Measurements from ENCODE around the gene ROBO1.
"Not testable (repeated sequence)": the region's sequence is repeated elsewhere in the genome, so short reads cannot be mapped to it uniquely, and the experiment has no call there.

Gene ROBO1

GRCh38 chr3:79175870-79176269, 591.9 kb downstream of the ROBO1 start:
- H3K27ac ChIP-seq = no peak overlapping the region
- no peak overlapping the region for H3K9ac ChIP-seq
- H3K4me2 ChIP-seq = no peak overlapping the region
- H4K20me1 ChIP-seq (ENCODE audit: insufficient read depth) = no peaks in the 10 kb centered on the region
- TF ChIP-seq CTCF (conservative IDR thresholded peaks at IDR 0.05; ENCODE audit: low read depth, low read length) = no peak
- no peaks in the 10 kb centered on the region for H3K4me1 ChIP-seq (ENCODE audit: low read depth, poor library complexity, severe bottlenecking)
- H3K36me3 ChIP-seq (ENCODE audit: insufficient read depth) = no peaks in the 10 kb centered on the region
- no peak overlapping the region for H3K4me3 ChIP-seq (IDR thresholded peaks at IDR 0.05; ENCODE audit: insufficient read depth, low read depth, low read length)
- no peaks in the 10 kb centered on the region for H3K27me3 ChIP-seq (ENCODE audit: insufficient read depth, low read depth)
- no peaks in the 10 kb centered on the region for H3K79me2 ChIP-seq (ENCODE audit: insufficient read depth, low read depth)
- H2AFZ ChIP-seq (ENCODE audit: low read depth) = no peak overlapping the region

GRCh38 chr3:79173259-79173658, 594.5 kb downstream of the ROBO1 start:
- not testable (repeated sequence) for H4K20me1 ChIP-seq (ENCODE audit: insufficient read depth)

GRCh38 chr3:79172241-79172640, 595.6 kb downstream of the ROBO1 start:
- Histone ChIP-seq H3K27me3 (ENCODE audit: insufficient read depth, low read depth) (no peaks in the 10 kb centered on the region), H3K4me3 (IDR thresholded peaks at IDR 0.05; ENCODE audit: insufficient read depth, low read depth, low read length) (no peak overlapping the region), H3K36me3 (ENCODE audit: insufficient read depth) (no peaks in the 10 kb centered on the region), H3K27ac (no peak overlapping the region), H3K4me2 (no peak overlapping the region), H4K20me1 (ENCODE audit: insufficient read depth) (no peaks in the 10 kb centered on the region), H2AFZ (ENCODE audit: low read depth) (no peak overlapping the region), H3K9ac (no peak overlapping the region), H3K79me2 (ENCODE audit: insufficient read depth, low read depth) (no peaks in the 10 kb centered on the region), H3K4me1 (ENCODE audit: low read depth, poor library complexity, severe bottlenecking) (no peaks in the 10 kb centered on the region)
- TF ChIP-seq CTCF (conservative IDR thresholded peaks at IDR 0.05; ENCODE audit: low read depth, low read length) = no peak

More at GRCh38 chr3:79173259-79173658, 594.5 kb downstream of the ROBO1 start:
- not testable (repeated sequence) for H3K4me3 ChIP-seq (IDR thresholded peaks at IDR 0.05; ENCODE audit: insufficient read depth, low read depth, low read length); H3K27me3 ChIP-seq (ENCODE audit: insufficient read depth, low read depth); H3K9ac ChIP-seq; H3K36me3 ChIP-seq (ENCODE audit: insufficient read depth); H3K79me2 ChIP-seq (ENCODE audit: insufficient read depth, low read depth); H2AFZ ChIP-seq (ENCODE audit: low read depth); H3K4me1 ChIP-seq (ENCODE audit: low read depth, poor library complexity, severe bottlenecking); H3K27ac ChIP-seq; H3K4me2 ChIP-seq

GRCh38 chr3:79170021-79170420, 597.8 kb downstream of the ROBO1 start:
- Histone ChIP-seq H4K20me1 (ENCODE audit: insufficient read depth) (no peaks in the 10 kb centered on the region), H3K27ac (no peak overlapping the region), H3K4me3 (IDR thresholded peaks at IDR 0.05; ENCODE audit: insufficient read depth, low read depth, low read length) (no peak overlapping the region), H3K4me2 (no peak overlapping the region), H3K79me2 (ENCODE audit: insufficient read depth, low read depth) (no peaks in the 10 kb centered on the region), H3K9ac (no peak overlapping the region), H3K4me1 (ENCODE audit: low read depth, poor library complexity, severe bottlenecking) (no peaks in the 10 kb centered on the region), H3K27me3 (ENCODE audit: insufficient read depth, low read depth) (no peaks in the 10 kb centered on the region), H3K36me3 (ENCODE audit: insufficient read depth) (no peaks in the 10 kb centered on the region), H2AFZ (ENCODE audit: low read depth) (no peak overlapping the region)
- no peak for TF ChIP-seq CTCF (conservative IDR thresholded peaks at IDR 0.05; ENCODE audit: low read depth, low read length)

GRCh38 chr3:79167651-79168416, 600.0 kb downstream of the ROBO1 start:
- no peak overlapping the region for H3K27ac ChIP-seq
- no peak overlapping the region for H3K4me3 ChIP-seq (IDR thresholded peaks at IDR 0.05; ENCODE audit: insufficient read depth, low read depth, low read length)
- TF ChIP-seq CTCF (conservative IDR thresholded peaks at IDR 0.05; ENCODE audit: low read depth, low read length) = no peak
- H3K4me1 ChIP-seq (ENCODE audit: low read depth, poor library complexity, severe bottlenecking) = no peaks in the 10 kb centered on the region
- no peaks in the 10 kb centered on the region for H3K27me3 ChIP-seq (ENCODE audit: insufficient read depth, low read depth)
- no peak overlapping the region for H3K4me2 ChIP-seq
- H2AFZ ChIP-seq (ENCODE audit: low read depth) = no peak overlapping the region
- no peaks in the 10 kb centered on the region for H3K36me3 ChIP-seq (ENCODE audit: insufficient read depth)
- H4K20me1 ChIP-seq (ENCODE audit: insufficient read depth) = no peaks in the 10 kb centered on the region
- H3K9ac ChIP-seq = no peak overlapping the region
- H3K79me2 ChIP-seq (ENCODE audit: insufficient read depth, low read depth) = no peaks in the 10 kb centered on the region
